CD4-positive, alpha-beta T cell (primary cell): ENCODE data around the gene RASL10A. TPM values are rescaled to one million over a fixed set of nuclear protein-coding genes. Genes with fewer than 3 reads are reported as not detected.

Source experiments
- ATAC-seq: fragments of 200-7000 bp; cut with Tn5 transposase; one replicate; pipeline ENCODE4 v1.10.0; 2022; ENCODE audit warnings: mild to moderate bottlenecking; ENCODE audit not compliant: poor library complexity
- CTCF ChIA-PET: fragments of 350-600 bp; sonication (Branson Sonifier 250); formaldehyde crosslinking; loops from one replicate; lab custom pipeline; 2021; ENCODE audit warnings: antibody characterized with exemption, inconsistent platforms; lab: Charles Lee
- POLR2A ChIA-PET: fragments of 350-600 bp; sonication (Branson Sonifier 250); formaldehyde crosslinking; loops from one replicate; lab custom pipeline; 2021; ENCODE audit warnings: antibody characterized with exemption, inconsistent platforms; lab: Charles Lee
- DNase-seq, 14 experiments: peaks; one replicate each; pipeline ENCODE4 v3.0.0-alpha.2; 2013 to 2020; ENCODE audit warnings: mixed read lengths in 2 of 14
- H3K27ac ChIP-seq, 2 donors: one replicate each; pipeline versions ENCODE4 v1.5.1 to v1.7.0; 2013; ENCODE audit warnings: low read length in 2 of 2, low read depth in 1 of 2, mild to moderate bottlenecking in 1 of 2
- H3K27me3 ChIP-seq, 2 experiments: 1 replicate in 1 of 2; 2 replicates in 1 of 2; pipeline versions ENCODE4 v1.6.1 to v1.7.0; 2013; ENCODE audit warnings: low read length in 2 of 2, control low read depth in 1 of 2, mild to moderate bottlenecking in 1 of 2, moderate library complexity in 1 of 2; ENCODE audit not compliant: insufficient read depth in 2 of 2, control insufficient read depth in 1 of 2
- H3K36me3 ChIP-seq: one replicate; pipeline ENCODE4 v1.6.1; 2013; ENCODE audit warnings: low read length, control low read depth; ENCODE audit not compliant: insufficient read depth
- H3K4me1 ChIP-seq: one replicate; pipeline ENCODE4 v1.6.1; 2013; ENCODE audit warnings: low read length, control low read depth; ENCODE audit not compliant: insufficient read depth
- H3K4me3 ChIP-seq: one replicate; pipeline ENCODE4 v1.5.1; 2013; ENCODE audit warnings: mild to moderate bottlenecking, low read length, moderate library complexity
- H3K9me3 ChIP-seq, 2 experiments: 1 replicate in 1 of 2; 2 replicates in 1 of 2; pipeline versions ENCODE4 v1.6.1 to v1.7.0; 2013; ENCODE audit warnings: low read length in 2 of 2, mild to moderate bottlenecking in 2 of 2, control low read depth in 1 of 2, moderate library complexity in 1 of 2; ENCODE audit not compliant: control insufficient read depth in 1 of 2, insufficient read depth in 1 of 2
- H3K27ac Mint-ChIP-seq: one replicate; pipeline ENCODE4 v1.8.0; 2020; ENCODE audit warnings: mixed read lengths
- H3K27me3 Mint-ChIP-seq: one replicate; pipeline ENCODE4 v1.8.0; 2021; ENCODE audit warnings: mixed read lengths
- H3K36me3 Mint-ChIP-seq: one replicate; pipeline ENCODE4 v1.8.0; 2021; ENCODE audit warnings: low read depth, mixed read lengths
- H3K4me1 Mint-ChIP-seq: one replicate; pipeline ENCODE4 v1.8.0; 2021; ENCODE audit warnings: low read depth, mixed read lengths
- H3K4me3 Mint-ChIP-seq: one replicate; pipeline ENCODE4 v1.8.0; 2020; ENCODE audit warnings: mild to moderate bottlenecking, mixed read lengths
- H3K9me3 Mint-ChIP-seq: one replicate; pipeline ENCODE4 v1.8.0; 2020; ENCODE audit warnings: mixed read lengths
- CTCF ChIP-seq: fragments of 200-600 bp; IDR thresholded peaks from one replicate; pipeline ENCODE4 v1.8.0; 2022; ENCODE audit warnings: antibody characterized with exemption, mild to moderate bottlenecking
- intact Hi-C, 2 experiments: fragments of 100-400 bp; cut with DNase I in 1 of 2; cut with micrococcal nuclease in 1 of 2; formaldehyde crosslinking; loops; one replicate each; pipeline versions ENCODE4 v1.15.1 to v1.9.0; 2023 to 2025; cut with DNase I, micrococcal nuclease
- total RNA-seq, 174 experiments: library from RNA in 2 of 174; stranded (reverse) in 2 of 174; gene quantifications; one replicate each; pipeline ENCODE4 v1.2.3 and lab custom pipeline; 2021 to 2026

The RASL10A gene
- total RNA-seq, 2 experiments from 2014 or later: 0.30 to 0.36 TPM

- H3K36me3 Mint-ChIP-seq: peaks cover 95% of the 10 kb centered on the region
- CTCF ChIA-PET: interaction anchor here (0.7 kb wide), 1 partner anchor 1883 kb away, joined by 3 read pairs; no protein-coding TSS in a partner anchor
Observed at GRCh38 chr22:29344137-29344536, 28.6 kb upstream of the RASL10A start.

GRCh38 chr22:29343313-29343805, 27.9 kb upstream of the RASL10A start:
- Histone ChIP-seq H3K4me1 (no peaks in the 10 kb centered on the region), H3K9me3 (no peaks in the 10 kb centered on the region), H3K27ac (no peak overlapping the region), H3K4me3 (no peak overlapping the region), H3K27me3 (no peaks in the 10 kb centered on the region), H3K36me3 (peaks cover 84% of the 10 kb centered on the region)
- ATAC-seq (no peak), DNase-seq (no peak)
- POLR2A ChIA-PET: no interaction called here
- H3K4me3 Mint-ChIP-seq: no peak overlapping the region
- CTCF ChIA-PET: no interaction called here
- no peak overlapping the region for H3K27ac Mint-ChIP-seq
- TF ChIP-seq CTCF: no peak
- H3K4me1 Mint-ChIP-seq: no peaks in the 10 kb centered on the region
- H3K27me3 Mint-ChIP-seq: no peaks in the 10 kb centered on the region
- peaks cover 95% of the 10 kb centered on the region for H3K36me3 Mint-ChIP-seq
- intact Hi-C loops: no loop called here
- no peaks in the 10 kb centered on the region for H3K9me3 Mint-ChIP-seq

More at GRCh38 chr22:29344137-29344536, 28.6 kb upstream of the RASL10A start:
- H3K27me3 ChIP-seq: no peaks in the 10 kb centered on the region
- POLR2A ChIA-PET: no interaction called here
- Mint-ChIP-seq H3K27me3 (no peaks in the 10 kb centered on the region), H3K27ac (no peak overlapping the region), H3K9me3 (no peaks in the 10 kb centered on the region), H3K4me3 (no peak overlapping the region), H3K4me1 (no peaks in the 10 kb centered on the region)
- H3K27ac ChIP-seq: no peak overlapping the region
- TF ChIP-seq CTCF: no peak
- peaks cover 84% of the 10 kb centered on the region for H3K36me3 ChIP-seq
- intact Hi-C loops: no loop called here
- no peaks in the 10 kb centered on the region for H3K4me1 ChIP-seq
- DNase-seq: no peak
- no peak for ATAC-seq
- no peaks in the 10 kb centered on the region for H3K9me3 ChIP-seq
- no peak overlapping the region for H3K4me3 ChIP-seq

- H3K36me3 ChIP-seq: peaks cover 84% of the 10 kb centered on the region
- no peaks in the 10 kb centered on the region for H3K27me3 ChIP-seq
- H3K4me3 ChIP-seq: no peak overlapping the region
- Mint-ChIP-seq H3K4me1 (no peaks in the 10 kb centered on the region), H3K9me3 (no peaks in the 10 kb centered on the region), H3K4me3 (no peak overlapping the region), H3K27me3 (no peaks in the 10 kb centered on the region), H3K27ac (no peak overlapping the region), H3K36me3 (peaks cover 95% of the 10 kb centered on the region)
- H3K9me3 ChIP-seq: no peaks in the 10 kb centered on the region
- ChIA-PET POLR2A (no interaction called here), CTCF (no interaction called here)
- no peak for TF ChIP-seq CTCF
- DNase-seq (no peak), ATAC-seq (no peak)
- H3K4me1 ChIP-seq: no peaks in the 10 kb centered on the region
- intact Hi-C loops: no loop called here
- no peak overlapping the region for H3K27ac ChIP-seq
Observed at GRCh38 chr22:29342577-29343312, 27.2 kb upstream of the RASL10A start.
